Bone marrow (tissue), 2 donors: ENCODE results near the gene ZFP64.

Experiments
- DNase-seq, 2 donors: peaks; one replicate each; lab custom pipeline; 2025; lab: John Stamatoyannopoulos, UW

Gene ZFP64

DNA sequence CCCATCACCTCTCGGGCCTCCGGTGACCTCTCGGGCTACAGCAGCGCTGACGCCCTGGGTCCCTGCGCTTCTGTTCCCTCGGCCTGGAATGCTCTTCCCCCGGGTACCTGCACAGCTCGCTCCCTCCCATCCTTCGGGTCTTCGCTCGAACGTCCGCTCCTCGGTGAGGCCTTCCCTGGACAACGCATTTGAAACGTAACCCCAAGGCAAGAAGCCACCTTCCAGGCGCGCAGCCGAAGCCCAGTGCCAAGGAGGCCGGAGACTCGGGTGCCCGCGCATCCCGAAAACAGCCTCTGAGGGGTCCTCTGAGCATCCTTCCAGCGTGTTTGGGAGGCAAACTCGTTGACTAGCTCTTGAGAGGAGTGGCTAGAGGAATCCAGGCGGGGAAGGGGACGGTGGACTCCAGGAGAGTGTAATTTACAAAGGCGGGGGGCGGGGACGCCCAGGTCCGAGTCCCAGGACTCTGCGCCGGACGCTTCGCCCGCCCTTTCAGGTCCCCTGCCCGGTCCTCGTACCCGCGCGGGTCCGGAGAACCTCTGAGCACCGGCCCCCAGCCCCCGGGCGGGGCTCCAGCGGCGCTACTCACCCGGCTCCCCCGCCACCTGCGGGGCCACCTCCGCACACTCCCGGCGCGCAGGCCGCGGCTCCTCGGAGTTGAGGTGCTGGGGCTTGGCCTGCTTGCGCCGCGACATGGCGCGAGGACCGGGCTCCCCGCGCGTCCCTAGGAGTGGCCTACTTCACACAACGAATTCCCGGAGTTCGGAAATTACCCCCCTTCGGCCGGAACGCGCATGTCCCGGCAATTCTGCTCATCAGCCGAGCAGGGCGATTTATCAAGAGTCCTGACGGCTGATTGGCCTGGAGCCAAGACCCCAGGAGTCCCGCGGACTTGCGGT lies 86.8 kb downstream of the ZFP64 start:
- DNase-seq = no peak

DNA sequence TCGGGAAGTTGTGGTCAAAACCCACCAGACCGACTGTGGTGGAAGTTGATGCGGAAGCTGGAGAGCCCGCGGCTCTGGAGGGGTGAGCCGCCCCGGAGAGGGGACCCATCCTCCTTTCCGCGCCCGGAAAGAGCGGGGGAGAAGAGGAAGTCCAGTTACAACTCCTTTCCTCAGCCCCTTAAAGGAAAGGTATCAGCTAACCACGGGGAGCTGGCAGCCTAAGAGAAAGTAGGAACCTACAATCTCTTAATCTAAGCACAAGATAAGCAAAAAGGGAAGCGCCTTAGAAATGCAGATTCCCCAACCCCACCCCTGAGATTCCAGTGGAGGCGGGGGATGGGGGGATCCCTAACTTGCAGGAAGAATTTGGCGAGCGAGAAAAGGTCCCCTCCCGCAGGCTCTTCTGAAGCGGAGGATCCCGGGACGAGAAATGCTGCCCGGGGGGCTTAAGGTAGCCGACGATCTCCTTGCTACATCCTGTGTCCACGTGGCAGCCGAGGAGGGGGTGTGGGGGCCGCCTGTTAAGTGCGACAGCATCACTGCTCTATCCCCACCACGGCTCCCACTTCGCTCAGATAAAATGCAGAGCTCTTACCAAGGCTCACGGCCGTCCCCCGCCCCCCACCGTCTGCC lies 87.5 kb downstream of the ZFP64 start:
- peak in 1 of 2 donors; percentile 46 for DNase-seq

DNA sequence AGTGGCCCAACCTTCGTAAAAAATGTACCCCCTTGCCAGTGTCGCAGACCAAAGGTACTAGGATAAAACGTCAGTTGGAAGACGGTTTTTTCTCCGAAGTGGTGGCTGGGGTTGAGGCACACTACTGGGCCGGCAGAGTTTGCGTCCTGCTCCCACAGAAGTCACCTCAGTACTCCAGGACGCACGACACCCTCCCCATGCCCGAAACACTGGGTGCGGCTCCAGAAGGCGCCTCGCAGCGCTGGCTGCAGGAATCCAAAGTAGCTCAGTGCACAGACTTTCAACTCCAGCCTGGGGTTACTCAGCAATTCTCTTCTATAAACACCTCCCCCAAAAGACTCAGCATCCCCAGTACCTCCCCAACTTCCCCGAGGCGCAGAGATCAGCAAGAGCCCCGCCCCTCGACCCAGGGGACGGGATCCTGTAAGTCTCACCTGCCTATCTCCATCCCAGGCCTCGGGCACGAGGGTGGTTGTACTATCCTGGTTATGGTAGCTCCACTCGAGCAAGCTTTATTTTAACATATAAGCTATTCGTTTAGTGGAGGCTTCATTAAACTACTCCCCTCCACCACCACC lies 88.2 kb downstream of the ZFP64 start:
- DNase-seq = peak in 1 of 2 donors; percentile 46

DNA sequence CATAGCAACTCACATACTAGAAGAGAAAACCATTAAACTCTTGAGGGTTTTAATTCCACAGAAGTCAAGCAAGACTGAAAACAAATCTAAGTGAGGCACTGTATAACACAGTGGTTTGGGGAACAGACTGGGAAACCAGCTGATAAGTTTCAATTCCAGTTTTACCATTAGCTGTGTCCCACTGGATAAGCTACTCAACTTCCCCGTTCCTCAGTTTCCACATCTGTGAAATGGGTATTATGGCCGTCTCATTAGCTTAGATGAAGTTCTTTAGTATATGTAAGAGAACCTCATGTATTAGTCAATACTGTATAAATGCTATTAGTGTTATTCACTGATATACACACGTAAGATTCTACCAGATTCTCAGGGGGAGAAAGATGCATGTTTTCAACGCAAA lies 89.0 kb downstream of the ZFP64 start:
- no peak for DNase-seq

DNA sequence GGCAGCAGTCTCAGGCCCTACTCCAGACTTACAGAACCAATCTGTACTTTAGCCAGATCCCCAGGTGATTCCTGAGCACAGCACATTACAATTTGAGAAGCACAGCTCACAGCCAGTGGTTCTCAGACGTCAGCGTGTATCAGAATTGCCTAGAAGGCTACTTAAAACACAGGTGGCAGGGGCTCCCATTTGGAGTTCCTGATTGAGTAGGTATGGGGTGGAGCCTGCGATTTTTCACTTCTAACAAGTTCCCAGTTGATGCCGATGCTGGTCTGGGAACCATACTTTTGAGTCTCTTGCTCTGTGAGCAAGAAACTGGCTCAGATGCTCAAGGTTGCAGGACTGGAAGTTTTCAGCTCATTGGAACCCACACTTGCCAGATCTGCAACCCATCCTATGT lies 89.5 kb downstream of the ZFP64 start:
- no peak for DNase-seq
